H9 (cell line): Measurements from ENCODE around the gene DCLRE1A. TPM values are rescaled to one million over a fixed set of nuclear protein-coding genes. Genes with fewer than 3 reads are reported as not detected.

Experiments used
- DNase-seq: peaks from one replicate; pipeline ENCODE4 v3.0.0-alpha.2; 2017
- H2AFZ ChIP-seq: one replicate; pipeline ENCODE4 v1.6.1; 2013; ENCODE audit warnings: mild to moderate bottlenecking, low read length, control low read depth, moderate library complexity
- H2AK5ac ChIP-seq: 2 replicates; pipeline ENCODE4 v1.6.1; 2013; ENCODE audit warnings: low read length, control low read depth, mixed read lengths; ENCODE audit not compliant: insufficient read length
- H2BK120ac ChIP-seq: one replicate; pipeline ENCODE4 v1.6.1; 2013; ENCODE audit warnings: low read depth, mild to moderate bottlenecking, low read length, control low read depth, inconsistent platforms; ENCODE audit not compliant: poor library complexity, severe bottlenecking
- H2BK12ac ChIP-seq: 2 replicates; pipeline ENCODE4 v1.6.1; 2013; ENCODE audit warnings: low read length, control low read depth, mixed read lengths, low read depth; ENCODE audit not compliant: insufficient read length
- H2BK15ac ChIP-seq: 2 replicates; pipeline ENCODE4 v1.6.1; 2013; ENCODE audit warnings: low read depth, low read length, control low read depth
- H2BK20ac ChIP-seq: one replicate; pipeline ENCODE4 v1.6.1; 2013; ENCODE audit warnings: low read depth, mild to moderate bottlenecking, low read length, control low read depth, inconsistent platforms; ENCODE audit not compliant: poor library complexity, severe bottlenecking
- H2BK5ac ChIP-seq: 2 replicates; pipeline ENCODE4 v1.6.1; 2013; ENCODE audit warnings: low read length, control low read depth, mixed read lengths; ENCODE audit not compliant: insufficient read length
- H3K14ac ChIP-seq: 2 replicates; pipeline ENCODE4 v1.6.1; 2013; ENCODE audit warnings: low read length, control low read depth; ENCODE audit not compliant: insufficient read depth
- H3K18ac ChIP-seq: 2 replicates; pipeline ENCODE4 v1.6.1; 2013; ENCODE audit warnings: low read depth, mild to moderate bottlenecking, mixed read lengths, low read length, control low read depth; ENCODE audit not compliant: insufficient read length
- H3K23ac ChIP-seq: 2 replicates; pipeline ENCODE4 v1.6.1; 2013; ENCODE audit warnings: low read length, control low read depth, mixed read lengths, low read depth; ENCODE audit not compliant: insufficient read length
- H3K23me2 ChIP-seq: 2 replicates; pipeline ENCODE4 v1.6.1; 2013; ENCODE audit warnings: low read depth, mild to moderate bottlenecking, mixed read lengths, low read length, control low read depth; ENCODE audit not compliant: insufficient read length, poor library complexity, severe bottlenecking
- H3K27ac ChIP-seq: 2 replicates; pipeline ENCODE4 v1.5.1; 2013; ENCODE audit warnings: low read length, control low read depth, mixed read lengths, low read depth; ENCODE audit not compliant: insufficient read length
- H3K27me3 ChIP-seq: 2 replicates; pipeline ENCODE4 v1.6.1; 2013; ENCODE audit warnings: low read length, control low read depth, inconsistent platforms; ENCODE audit not compliant: insufficient read depth
- H3K4ac ChIP-seq: 2 replicates; pipeline ENCODE4 v1.6.1; 2013; ENCODE audit warnings: low read depth, mild to moderate bottlenecking, control low read depth, inconsistent platforms, low read length, moderate library complexity
- H3K4me1 ChIP-seq: 2 replicates; pipeline ENCODE4 v1.6.1; 2013; ENCODE audit warnings: low read length, control low read depth, inconsistent platforms; ENCODE audit not compliant: insufficient read depth
- H3K4me2 ChIP-seq: 2 replicates; pipeline ENCODE4 v1.6.1; 2013; ENCODE audit warnings: low read length, control low read depth, mixed read lengths; ENCODE audit not compliant: insufficient read length, insufficient read depth
- H3K56ac ChIP-seq: 2 replicates; pipeline ENCODE4 v1.6.1; 2013; ENCODE audit warnings: low read depth, mild to moderate bottlenecking, mixed read lengths, low read length, control low read depth; ENCODE audit not compliant: insufficient read length
- H3K79me1 ChIP-seq: 2 replicates; pipeline ENCODE4 v1.6.1; 2013; ENCODE audit warnings: low read depth, mild to moderate bottlenecking, moderate library complexity, low read length, control low read depth, inconsistent platforms; ENCODE audit not compliant: insufficient read depth, poor library complexity, severe bottlenecking
- H3K79me2 ChIP-seq: 2 replicates; pipeline ENCODE4 v1.6.1; 2013; ENCODE audit warnings: low read length, control low read depth, inconsistent platforms; ENCODE audit not compliant: insufficient read depth
- H3K9ac ChIP-seq: 2 replicates; pipeline ENCODE4 v1.6.1; 2013; ENCODE audit warnings: low read length, control low read depth, mixed read lengths; ENCODE audit not compliant: insufficient read length; ENCODE audit errors: extremely low read depth
- H3K9me3 ChIP-seq: one replicate; pipeline ENCODE4 v1.6.1; 2013; ENCODE audit warnings: low read depth, low read length, inconsistent platforms; ENCODE audit not compliant: control insufficient read depth
- H3T11ph ChIP-seq: one replicate; pipeline ENCODE4 v1.6.1; 2013; ENCODE audit warnings: mild to moderate bottlenecking, low read length, control low read depth, inconsistent platforms
- H4K20me1 ChIP-seq: one replicate; pipeline ENCODE4 v1.6.1; 2013; ENCODE audit not compliant: control insufficient read depth, insufficient read length, insufficient read depth
- H4K5ac ChIP-seq: 2 replicates; pipeline ENCODE4 v1.6.1; 2013; ENCODE audit warnings: low read depth, mild to moderate bottlenecking, mixed read lengths, low read length, control low read depth; ENCODE audit not compliant: insufficient read length
- H4K8ac ChIP-seq: replicated peaks from 2 replicates; pipeline ENCODE4 v1.6.1; 2013; ENCODE audit warnings: low read length, control low read depth, mixed read lengths, low read depth; ENCODE audit not compliant: insufficient read length
- H4K91ac ChIP-seq: 2 replicates; pipeline ENCODE4 v1.6.1; 2013; ENCODE audit warnings: low read depth, mild to moderate bottlenecking, moderate library complexity, mixed read lengths, low read length, control low read depth; ENCODE audit not compliant: insufficient read length
- H3K27ac Mint-ChIP-seq, 3 experiments: 2 replicates in 2 of 3; 3 replicates in 1 of 3; pipeline ENCODE4 v1.8.0; 2020 to 2021; ENCODE audit warnings: mixed read lengths in 3 of 3, mild to moderate bottlenecking in 1 of 3, moderate library complexity in 1 of 3
- H3K27me3 Mint-ChIP-seq: 2 replicates; pipeline ENCODE4 v1.8.0; 2021; ENCODE audit warnings: low read depth, mild to moderate bottlenecking, moderate library complexity, mixed read lengths
- H3K36me3 Mint-ChIP-seq, 3 experiments: 2 replicates in 2 of 3; 3 replicates in 1 of 3; pipeline ENCODE4 v1.8.0; 2020 to 2021; ENCODE audit warnings: low read depth in 3 of 3, mixed read lengths in 3 of 3; ENCODE audit not compliant: insufficient read depth in 1 of 3
- H3K4me1 Mint-ChIP-seq, 2 experiments: 2 replicates each; pipeline ENCODE4 v1.8.0; 2020; ENCODE audit warnings: mixed read lengths in 2 of 2
- H3K4me3 Mint-ChIP-seq, 2 experiments: 2 replicates in 1 of 2; 3 replicates in 1 of 2; pipeline ENCODE4 v1.8.0; 2020 to 2021; ENCODE audit warnings: mild to moderate bottlenecking in 2 of 2, mixed read lengths in 2 of 2, moderate library complexity in 1 of 2
- H3K9me3 Mint-ChIP-seq, 2 experiments: 2 replicates in 1 of 2; 3 replicates in 1 of 2; pipeline ENCODE4 v1.8.0; 2020; ENCODE audit warnings: mild to moderate bottlenecking in 2 of 2, mixed read lengths in 2 of 2, moderate library complexity in 1 of 2
- WGBS: extraction: QIAGEN DNeasy Blood & Tissue Kit; methylation state at CpG from one replicate; pipeline ENCODE4 v1.1.7; 2013; ENCODE audit warnings: missing lambda C conversion rate, low lambda C conversion rate, mixed read lengths; ENCODE audit not compliant: insufficient read length; ENCODE audit errors: extremely low coverage; 5-methylcytosine and 5-hydroxymethylcytosine counted together
- total RNA-seq: library from RNA; stranded (reverse); gene quantifications from 2 replicates; pipeline ENCODE4 v1.2.1, GENCODE V29; 2021
- TF ChIP-seq, protein P1 (sequence below): fragments of 200-600 bp; sonication (generic); conservative IDR thresholded peaks from 3 replicates; pipeline ENCODE4 v1.8.0; 2021; ENCODE audit warnings: antibody characterized with exemption, mild to moderate bottlenecking

Gene DCLRE1A
- total RNA-seq, 1 experiment from 2014 or later, result 9.9 TPM

DNA sequence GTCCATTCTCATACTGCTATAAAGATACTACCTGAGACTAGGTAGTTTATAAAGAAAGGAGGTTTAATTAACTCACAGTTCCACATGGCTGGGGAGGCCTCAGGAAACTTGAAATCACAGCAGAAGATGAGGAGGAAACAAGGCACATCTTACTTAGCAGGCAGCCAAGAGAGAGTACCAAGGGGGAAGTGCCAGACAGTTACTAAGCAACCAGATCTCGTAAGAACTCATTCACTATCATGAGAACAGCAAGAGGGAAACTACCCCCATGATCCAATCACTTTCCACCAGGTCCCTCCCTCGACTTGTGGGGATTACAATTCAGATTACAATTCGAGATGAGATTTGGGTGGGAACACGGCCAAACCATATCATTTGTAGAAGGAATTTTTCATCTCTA lies 36.9 kb upstream of the DCLRE1A start:
- Histone ChIP-seq H4K8ac (no peak overlapping the region), H2BK120ac (no peak overlapping the region), H3T11ph (no peak overlapping the region), H3K14ac (no peak overlapping the region), H3K18ac (no peak overlapping the region), H3K4ac (no peak overlapping the region), H4K20me1 (no peaks in the 10 kb centered on the region), H4K91ac (no peak overlapping the region), H3K4me2 (no peak overlapping the region), H3K9me3 (no peaks in the 10 kb centered on the region), H2BK12ac (no peak overlapping the region), H2BK20ac (no peak overlapping the region), H3K56ac (no peak overlapping the region), H2AFZ (no peak overlapping the region), H4K5ac (no peak overlapping the region), H3K9ac (no peak overlapping the region), H3K27ac (no peak overlapping the region), H2BK15ac (no peak overlapping the region), H2BK5ac (no peak overlapping the region), H3K23ac (no peak overlapping the region), H2AK5ac (no peak overlapping the region), H3K79me2 (no peaks in the 10 kb centered on the region), H3K23me2 (no peaks in the 10 kb centered on the region), H3K79me1 (no peaks in the 10 kb centered on the region), H3K4me1 (no peaks in the 10 kb centered on the region), H3K27me3 (no peaks in the 10 kb centered on the region)
- Mint-ChIP-seq H3K4me3 (no peak overlapping the region), H3K4me1 (no peaks in the 10 kb centered on the region), H3K27me3 (no peaks in the 10 kb centered on the region), H3K36me3 (peaks cover 13 to 49% (median 42%) of the 10 kb centered on the region in 3 experiments), H3K9me3 (peaks cover 2 to 8% of the 10 kb centered on the region in 2 experiments; a peak in 2 of 5 replicates), H3K27ac (no peak overlapping the region)
- no CpG with 5 or more reads among the region's 4 CpGs for WGBS
- DNase-seq, result no peak
- TF ChIP-seq, protein P1, sequence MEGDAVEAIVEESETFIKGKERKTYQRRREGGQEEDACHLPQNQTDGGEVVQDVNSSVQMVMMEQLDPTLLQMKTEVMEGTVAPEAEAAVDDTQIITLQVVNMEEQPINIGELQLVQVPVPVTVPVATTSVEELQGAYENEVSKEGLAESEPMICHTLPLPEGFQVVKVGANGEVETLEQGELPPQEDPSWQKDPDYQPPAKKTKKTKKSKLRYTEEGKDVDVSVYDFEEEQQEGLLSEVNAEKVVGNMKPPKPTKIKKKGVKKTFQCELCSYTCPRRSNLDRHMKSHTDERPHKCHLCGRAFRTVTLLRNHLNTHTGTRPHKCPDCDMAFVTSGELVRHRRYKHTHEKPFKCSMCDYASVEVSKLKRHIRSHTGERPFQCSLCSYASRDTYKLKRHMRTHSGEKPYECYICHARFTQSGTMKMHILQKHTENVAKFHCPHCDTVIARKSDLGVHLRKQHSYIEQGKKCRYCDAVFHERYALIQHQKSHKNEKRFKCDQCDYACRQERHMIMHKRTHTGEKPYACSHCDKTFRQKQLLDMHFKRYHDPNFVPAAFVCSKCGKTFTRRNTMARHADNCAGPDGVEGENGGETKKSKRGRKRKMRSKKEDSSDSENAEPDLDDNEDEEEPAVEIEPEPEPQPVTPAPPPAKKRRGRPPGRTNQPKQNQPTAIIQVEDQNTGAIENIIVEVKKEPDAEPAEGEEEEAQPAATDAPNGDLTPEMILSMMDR, result no peak
